ENCODE measurements around the gene RNF212. TPM values are rescaled to one million over a fixed set of nuclear protein-coding genes. Genes with fewer than 3 reads are reported as not detected.
A peak's percentile ranks its signal among the peaks of the same experiment; 100 is the strongest.
"Not testable (repeated sequence)": the region's sequence is repeated elsewhere in the genome, so short reads cannot be mapped to it uniquely, and the experiment has no call there.

The RNF212 gene
- total and polyA plus RNA-seq, 7 experiments from 2014 or later = 1.8 to 6.7 (median 3.1) TPM

GRCh38 chr4:1057403-1057745 is 56.0 kb downstream of the RNF212 start:
- no peak overlapping the region for H3K4me3 Mint-ChIP-seq
- H3K27me3 Mint-ChIP-seq = peaks cover 6 to 18% (median 7%) of the 10 kb centered on the region in 5 donors
- ChIA-PET CTCF (no interaction called here), POLR2A (interaction anchor here (0.6 kb wide), 1 partner anchor 52 kb away, joined by 5 read pairs; no protein-coding TSS in a partner anchor)
- Histone ChIP-seq H3K36me3 (ENCODE audit: control insufficient read depth in 2 of 3, insufficient read depth in 3 of 3, low read length in 3 of 3) (no peaks in the 10 kb centered on the region), H3K9me3 (ENCODE audit: control insufficient read depth in 2 of 3, low read length in 3 of 3) (no peaks in the 10 kb centered on the region), H3K4me1 (ENCODE audit: control insufficient read depth in 2 of 2, insufficient read depth in 2 of 2, low read length in 2 of 2) (peaks cover 13 to 14% of the 10 kb centered on the region in 2 donors), H3K4me3 (ENCODE audit: low read length) (no peak overlapping the region), H3K27ac (ENCODE audit: low read depth, low read length) (no peak overlapping the region), H3K27me3 (ENCODE audit: control insufficient read depth in 2 of 2, insufficient read depth in 2 of 2, low read length in 2 of 2) (no peaks in the 10 kb centered on the region)
- H3K27ac Mint-ChIP-seq = peak overlapping the region in 1 of 9 donors; percentile 51
- peaks cover 0 to 10% (median 5%) of the 10 kb centered on the region in 11 donors for H3K9me3 Mint-ChIP-seq
- peaks cover 0 to 15% (median 8%) of the 10 kb centered on the region in 5 donors for H3K36me3 Mint-ChIP-seq
- ATAC-seq (no peak), DNase-seq (no peak)
- intact Hi-C loops (cut with micrococcal nuclease) = loop anchor here (5.0 kb wide), 6 partner anchors 45 to 395 kb away; partner anchors contain the start of genes DGKQ (in 1 of the 2), FGFRL1 (in 1 of the 2) and UVSSA (in 1 of the 2)
- H3K4me1 Mint-ChIP-seq = peaks cover 8 to 23% (median 16%) of the 10 kb centered on the region in 7 donors

- Histone ChIP-seq H3K27ac (ENCODE audit: low read depth, low read length) (peak overlapping the region; percentile 67), H3K4me1 (ENCODE audit: control insufficient read depth in 2 of 2, insufficient read depth in 2 of 2, low read length in 2 of 2) (peaks cover 13 to 14% of the 10 kb centered on the region in 2 donors), H3K27me3 (ENCODE audit: control insufficient read depth in 2 of 2, insufficient read depth in 2 of 2, low read length in 2 of 2) (no peaks in the 10 kb centered on the region), H3K4me3 (ENCODE audit: low read length) (no peak overlapping the region), H3K9me3 (ENCODE audit: control insufficient read depth in 2 of 3, low read length in 3 of 3) (no peaks in the 10 kb centered on the region), H3K36me3 (ENCODE audit: control insufficient read depth in 2 of 3, insufficient read depth in 3 of 3, low read length in 3 of 3) (no peaks in the 10 kb centered on the region)
- H3K27me3 Mint-ChIP-seq = peaks cover under 1 to 17% (median 2%) of the 10 kb centered on the region in 5 donors
- peak overlapping the region in 5 of 9 donors; percentile 92 to 98 (median 96) for H3K27ac Mint-ChIP-seq
- ChIA-PET POLR2A (interaction anchor here (0.6 kb wide), 1 partner anchor 51 kb away, joined by 5 read pairs; no protein-coding TSS in a partner anchor), CTCF (no interaction called here)
- peaks cover 0 to 7% (median under 1%) of the 10 kb centered on the region in 11 donors for H3K9me3 Mint-ChIP-seq
- ATAC-seq = no peak
- H3K4me1 Mint-ChIP-seq = peaks cover 8 to 18% (median 11%) of the 10 kb centered on the region in 7 donors
- no peak for DNase-seq
- H3K36me3 Mint-ChIP-seq = peaks cover 2 to 10% (median 3%) of the 10 kb centered on the region in 5 donors
- H3K4me3 Mint-ChIP-seq = peak overlapping the region in 3 of 10 donors; percentile 26 to 87 (median 81)
- intact Hi-C loops (cut with micrococcal nuclease) = loop anchor here (1.0 to 5.0 kb wide), 10 partner anchors 16 to 395 kb away; partner anchors contain the start of genes DGKQ (in 1 of the 2), FGFRL1 (in 1 of the 2), GAK (in 1 of the 2) and MAEA (in 1 of the 2)
These were observed 56.5 kb downstream of the RNF212 start for GRCh38 chr4:1056671-1057402.

- Mint-ChIP-seq H3K4me3 (peak overlapping the region; percentile 74 to 89 (median 85)), H3K4me1 (peaks cover 8 to 17% (median 10%) of the 10 kb centered on the region in 7 donors), H3K27ac (peak overlapping the region; percentile 87 to 98 (median 95)), H3K36me3 (peaks cover 0 to 8% (median 4%) of the 10 kb centered on the region in 5 donors), H3K27me3 (peaks cover 0 to 17% (median 0%) of the 10 kb centered on the region in 5 donors), H3K9me3 (peaks cover 0 to 9% (median 0%) of the 10 kb centered on the region in 11 donors)
- H3K9me3 ChIP-seq (ENCODE audit: control insufficient read depth in 2 of 3, low read length in 3 of 3) = no peaks in the 10 kb centered on the region
- peak overlapping the region; percentile 74 for H3K4me3 ChIP-seq (ENCODE audit: low read length)
- intact Hi-C loops (cut with micrococcal nuclease) = loop anchor here (1.0 to 5.0 kb wide), 10 partner anchors 17 to 394 kb away; partner anchors contain the start of genes DGKQ (in 1 of the 2), FGFRL1 (in 1 of the 2), GAK (in 1 of the 2) and MAEA (in 1 of the 2)
- peak overlapping the region; percentile 67 for H3K27ac ChIP-seq (ENCODE audit: low read depth, low read length)
- peak; percentile 65 to 93 (median 91) for DNase-seq
- ChIA-PET POLR2A (interaction anchor here (0.5 to 1.5 kb wide), 8 partner anchors 46 to 1479 kb away, joined by 3 to 11 read pairs (median 4); partner anchors contain the start of gene FGFRL1), CTCF (interaction anchor here (0.6 kb wide), 1 partner anchor 18 kb away, joined by 4 read pairs; no protein-coding TSS in a partner anchor)
- H3K36me3 ChIP-seq (ENCODE audit: control insufficient read depth in 2 of 3, insufficient read depth in 3 of 3, low read length in 3 of 3) = no peaks in the 10 kb centered on the region
- peaks cover 13 to 14% of the 10 kb centered on the region in 2 donors for H3K4me1 ChIP-seq (ENCODE audit: control insufficient read depth in 2 of 2, insufficient read depth in 2 of 2, low read length in 2 of 2)
- H3K27me3 ChIP-seq (ENCODE audit: control insufficient read depth in 2 of 2, insufficient read depth in 2 of 2, low read length in 2 of 2) = no peaks in the 10 kb centered on the region
- ATAC-seq = peak; percentile 96
These were observed 57.4 kb downstream of the RNF212 start for GRCh38 chr4:1055721-1056590.

GRCh38 chr4:1055243-1055701 is 58.1 kb downstream of the RNF212 start:
- peaks cover 8 to 17% (median 10%) of the 10 kb centered on the region in 7 donors for H3K4me1 Mint-ChIP-seq
- Histone ChIP-seq H3K4me3 (ENCODE audit: low read length) (peak overlapping the region; percentile 74), H3K27ac (ENCODE audit: low read depth, low read length) (peak overlapping the region; percentile 67), H3K4me1 (ENCODE audit: control insufficient read depth in 2 of 2, insufficient read depth in 2 of 2, low read length in 2 of 2) (peaks cover 13 to 14% of the 10 kb centered on the region in 2 donors)
- peak overlapping the region; percentile 74 to 89 (median 85) for H3K4me3 Mint-ChIP-seq
- ATAC-seq = peak; percentile 26
- intact Hi-C loops (cut with micrococcal nuclease) = loop anchor here (5.0 kb wide), 6 partner anchors 43 to 393 kb away; partner anchors contain the start of genes DGKQ (in 1 of the 2), FGFRL1 (in 1 of the 2) and UVSSA (in 1 of the 2)
- not testable (repeated sequence) for H3K27me3 ChIP-seq (ENCODE audit: control insufficient read depth in 2 of 2, insufficient read depth in 2 of 2, low read length in 2 of 2); DNase-seq; H3K36me3 Mint-ChIP-seq; H3K9me3 Mint-ChIP-seq; H3K36me3 ChIP-seq (ENCODE audit: control insufficient read depth in 2 of 3, insufficient read depth in 3 of 3, low read length in 3 of 3); H3K9me3 ChIP-seq (ENCODE audit: control insufficient read depth in 2 of 3, low read length in 3 of 3)
- CTCF ChIA-PET = interaction anchor here (0.6 kb wide), 2 partner anchors 9 to 19 kb away, joined by 4 read pairs; no protein-coding TSS in a partner anchor
- peaks cover 0 to 17% (median 0%) of the 10 kb centered on the region in 5 donors for H3K27me3 Mint-ChIP-seq
- POLR2A ChIA-PET = interaction anchor here (0.6 to 1.5 kb wide), 7 partner anchors 45 to 550 kb away, joined by 3 to 11 read pairs (median 4); partner anchors contain the start of gene FGFRL1
- peak overlapping the region; percentile 87 to 98 (median 95) for H3K27ac Mint-ChIP-seq

GRCh38 chr4:1054696-1055242 is 58.6 kb downstream of the RNF212 start:
- H3K36me3 Mint-ChIP-seq; DNase-seq; H3K9me3 ChIP-seq (ENCODE audit: control insufficient read depth in 2 of 3, low read length in 3 of 3); H3K27ac Mint-ChIP-seq; ATAC-seq; H3K4me3 ChIP-seq (ENCODE audit: low read length); H3K36me3 ChIP-seq (ENCODE audit: control insufficient read depth in 2 of 3, insufficient read depth in 3 of 3, low read length in 3 of 3); H3K9me3 Mint-ChIP-seq; H3K27me3 ChIP-seq (ENCODE audit: control insufficient read depth in 2 of 2, insufficient read depth in 2 of 2, low read length in 2 of 2); H3K27ac ChIP-seq (ENCODE audit: low read depth, low read length); H3K4me3 Mint-ChIP-seq: not testable (repeated sequence)
- H3K4me1 ChIP-seq (ENCODE audit: control insufficient read depth in 2 of 2, insufficient read depth in 2 of 2, low read length in 2 of 2) = peaks cover 13 to 14% of the 10 kb centered on the region in 2 donors
- H3K27me3 Mint-ChIP-seq = peaks cover 0 to 17% (median 0%) of the 10 kb centered on the region in 5 donors
- H3K4me1 Mint-ChIP-seq = peaks cover 8 to 17% (median 10%) of the 10 kb centered on the region in 7 donors
- intact Hi-C loops (cut with micrococcal nuclease) = loop anchor here (5.0 kb wide), 6 partner anchors 42 to 392 kb away; partner anchors contain the start of genes DGKQ (in 1 of the 2), FGFRL1 (in 1 of the 2) and UVSSA (in 1 of the 2)
- CTCF ChIA-PET = interaction anchor here (0.6 kb wide), 1 partner anchor 9 kb away, joined by 4 read pairs; no protein-coding TSS in a partner anchor
- POLR2A ChIA-PET = interaction anchor here (1.1 to 1.5 kb wide), 5 partner anchors 45 to 551 kb away, joined by 3 to 11 read pairs (median 5); partner anchors contain the start of gene FGFRL1

Data from naive thymus-derived CD4-positive, alpha-beta T cell (primary cell).